T-helper 17 cell (primary cell): ENCODE data around the gene DOCK11. TPM values are rescaled to one million over a fixed set of nuclear protein-coding genes. Genes with fewer than 3 reads are reported as not detected.

Source experiments
- ATAC-seq: fragments of 150-1000 bp; cut with Tn5 transposase; 2 replicates; pipeline ENCODE4 v1.10.0; 2021; ENCODE audit warnings: mild to moderate bottlenecking, moderate library complexity
- DNase-seq, 3 donors: peaks; one replicate each; pipeline versions ENCODE4 v3.0.0 to v3.0.0-alpha.2; 2020 to 2021
- H3K9me3 ChIP-seq: one replicate; pipeline ENCODE4 v1.7.0; 2013; ENCODE audit warnings: low read length, mild to moderate bottlenecking; ENCODE audit not compliant: control insufficient read depth, poor library complexity, severe bottlenecking
- H3K27ac Mint-ChIP-seq: one replicate; pipeline ENCODE4 v1.8.0; 2022; ENCODE audit warnings: mild to moderate bottlenecking, moderate library complexity, mixed read lengths
- H3K27me3 Mint-ChIP-seq: one replicate; pipeline ENCODE4 v1.8.0; 2022; ENCODE audit warnings: mixed read lengths
- H3K36me3 Mint-ChIP-seq: one replicate; pipeline ENCODE4 v1.8.0; 2022; ENCODE audit warnings: low read depth, mixed read lengths
- H3K4me1 Mint-ChIP-seq: one replicate; pipeline ENCODE4 v1.8.0; 2022; ENCODE audit warnings: mild to moderate bottlenecking, mixed read lengths
- H3K4me3 Mint-ChIP-seq: one replicate; pipeline ENCODE4 v1.8.0; 2022; ENCODE audit warnings: mild to moderate bottlenecking, moderate library complexity, mixed read lengths
- total RNA-seq, 4 donors: library from RNA in 2 of 4; stranded (reverse) in 2 of 4; gene quantifications; one replicate each; pipeline ENCODE4 v1.2.3 and lab custom pipeline; 2022 to 2026

Gene DOCK11
- total RNA-seq, 2 donors from 2014 or later, result 86.3 to 92.6 TPM

- H3K27me3 Mint-ChIP-seq, result no peaks in the 10 kb centered on the region
- H3K36me3 Mint-ChIP-seq, result peaks cover 4% of the 10 kb centered on the region
- ATAC-seq, result no peak
- peak overlapping the region; percentile 14 for H3K27ac Mint-ChIP-seq
- peak overlapping the region; percentile 41 for H3K4me3 Mint-ChIP-seq
- H3K9me3 ChIP-seq, result no peaks in the 10 kb centered on the region
- no peak for DNase-seq
- H3K4me1 Mint-ChIP-seq, result peaks cover 42% of the 10 kb centered on the region
Measured at GRCh38 chrX:118507766-118508165, 12.2 kb downstream of the DOCK11 start.

- no peaks in the 10 kb centered on the region for H3K9me3 ChIP-seq
- Mint-ChIP-seq H3K4me3 (no peak overlapping the region), H3K36me3 (peaks cover 4% of the 10 kb centered on the region), H3K4me1 (peaks cover 44% of the 10 kb centered on the region), H3K27ac (no peak overlapping the region), H3K27me3 (no peaks in the 10 kb centered on the region)
- ATAC-seq (no peak), DNase-seq (no peak)
Measured at GRCh38 chrX:118508221-118508620, 12.6 kb downstream of the DOCK11 start.

- DNase-seq (no peak), ATAC-seq (no peak)
- H3K4me1 Mint-ChIP-seq, result peaks cover 42% of the 10 kb centered on the region
- H3K27ac Mint-ChIP-seq, result no peak overlapping the region
- no peaks in the 10 kb centered on the region for H3K9me3 ChIP-seq
- no peaks in the 10 kb centered on the region for H3K27me3 Mint-ChIP-seq
- peak overlapping the region; percentile 25 for H3K4me3 Mint-ChIP-seq
- H3K36me3 Mint-ChIP-seq, result peaks cover 4% of the 10 kb centered on the region
Measured at GRCh38 chrX:118508635-118509034, 13.0 kb downstream of the DOCK11 start.

- no peaks in the 10 kb centered on the region for H3K9me3 ChIP-seq
- H3K27ac Mint-ChIP-seq, result peak overlapping the region; percentile 61
- no peaks in the 10 kb centered on the region for H3K27me3 Mint-ChIP-seq
- peaks cover 37% of the 10 kb centered on the region for H3K4me1 Mint-ChIP-seq
- peaks cover 7% of the 10 kb centered on the region for H3K36me3 Mint-ChIP-seq
- ATAC-seq (no peak), DNase-seq (no peak)
- H3K4me3 Mint-ChIP-seq, result no peak overlapping the region
Measured at GRCh38 chrX:118510111-118510510, 14.5 kb downstream of the DOCK11 start.

GRCh38 chrX:118513120-118513898 is 17.7 kb downstream of the DOCK11 start:
- ATAC-seq (no peak), DNase-seq (no peak)
- Mint-ChIP-seq H3K27me3 (no peaks in the 10 kb centered on the region), H3K27ac (peak overlapping the region; percentile 43), H3K36me3 (peaks cover 7% of the 10 kb centered on the region), H3K4me1 (peaks cover 30% of the 10 kb centered on the region), H3K4me3 (peak overlapping the region; percentile 50)
- no peaks in the 10 kb centered on the region for H3K9me3 ChIP-seq

GRCh38 chrX:118519411-118520215 is 24.0 kb downstream of the DOCK11 start:
- no peaks in the 10 kb centered on the region for H3K36me3 Mint-ChIP-seq
- H3K9me3 ChIP-seq, result no peaks in the 10 kb centered on the region
- H3K4me3 Mint-ChIP-seq, result no peak overlapping the region
- H3K27ac Mint-ChIP-seq, result peak overlapping the region; percentile 94
- ATAC-seq, result no peak
- no peaks in the 10 kb centered on the region for H3K27me3 Mint-ChIP-seq
- H3K4me1 Mint-ChIP-seq, result peaks cover 23% of the 10 kb centered on the region
- no peak for DNase-seq

GRCh38 chrX:118520216-118521206 is 24.9 kb downstream of the DOCK11 start:
- Mint-ChIP-seq H3K4me1 (peaks cover 24% of the 10 kb centered on the region), H3K4me3 (peak overlapping the region; percentile 71), H3K27ac (peak overlapping the region; percentile 94), H3K27me3 (no peaks in the 10 kb centered on the region), H3K36me3 (no peaks in the 10 kb centered on the region)
- DNase-seq (no peak), ATAC-seq (no peak)
- no peaks in the 10 kb centered on the region for H3K9me3 ChIP-seq

GRCh38 chrX:118521435-118521834 is 25.8 kb downstream of the DOCK11 start:
- Mint-ChIP-seq H3K4me3 (no peak overlapping the region), H3K27me3 (no peaks in the 10 kb centered on the region), H3K36me3 (no peaks in the 10 kb centered on the region), H3K27ac (peak overlapping the region; percentile 94), H3K4me1 (peaks cover 32% of the 10 kb centered on the region)
- ATAC-seq (no peak), DNase-seq (no peak)
- H3K9me3 ChIP-seq, result no peaks in the 10 kb centered on the region

GRCh38 chrX:118522230-118522926 is 26.8 kb downstream of the DOCK11 start:
- no peak for DNase-seq
- peak overlapping the region; percentile 94 for H3K27ac Mint-ChIP-seq
- H3K4me1 Mint-ChIP-seq, result peaks cover 32% of the 10 kb centered on the region
- no peaks in the 10 kb centered on the region for H3K9me3 ChIP-seq
- ATAC-seq, result no peak
- peak overlapping the region; percentile 3 for H3K4me3 Mint-ChIP-seq
- no peaks in the 10 kb centered on the region for H3K36me3 Mint-ChIP-seq
- no peaks in the 10 kb centered on the region for H3K27me3 Mint-ChIP-seq

GRCh38 chrX:118523920-118524319 is 28.3 kb downstream of the DOCK11 start:
- peak overlapping the region; percentile 94 for H3K27ac Mint-ChIP-seq
- H3K9me3 ChIP-seq, result no peaks in the 10 kb centered on the region
- ATAC-seq, result peak; percentile 81
- no peaks in the 10 kb centered on the region for H3K27me3 Mint-ChIP-seq
- peak overlapping the region; percentile 76 for H3K4me3 Mint-ChIP-seq
- peaks cover 37% of the 10 kb centered on the region for H3K4me1 Mint-ChIP-seq
- peak in 2 of 3 donors; percentile 22 to 39 for DNase-seq
- H3K36me3 Mint-ChIP-seq, result peaks cover 3% of the 10 kb centered on the region

- Mint-ChIP-seq H3K27me3 (no peaks in the 10 kb centered on the region), H3K27ac (peak overlapping the region; percentile 94), H3K4me1 (peaks cover 39% of the 10 kb centered on the region), H3K4me3 (peak overlapping the region; percentile 76), H3K36me3 (peaks cover 3% of the 10 kb centered on the region)
- ATAC-seq, result no peak
- H3K9me3 ChIP-seq, result no peaks in the 10 kb centered on the region
- no peak for DNase-seq
Measured at GRCh38 chrX:118524344-118524743, 28.7 kb downstream of the DOCK11 start.

GRCh38 chrX:118525174-118525730 is 29.6 kb downstream of the DOCK11 start:
- H3K9me3 ChIP-seq, result no peaks in the 10 kb centered on the region
- ATAC-seq (no peak), DNase-seq (no peak)
- Mint-ChIP-seq H3K36me3 (peaks cover 3% of the 10 kb centered on the region), H3K27ac (peak overlapping the region; percentile 94), H3K4me1 (peaks cover 45% of the 10 kb centered on the region), H3K4me3 (no peak overlapping the region), H3K27me3 (no peaks in the 10 kb centered on the region)
